ENCODE data around the gene DAD1.
"Not testable (repeated sequence)": the region's sequence is repeated elsewhere in the genome, so short reads cannot be mapped to it uniquely, and the experiment has no call there.

DAD1 gene

GRCh38 chr14:22547948-22548750 is 40.9 kb downstream of the DAD1 start:
- H3K27me3 ChIP-seq (ENCODE audit: control insufficient read depth in 1 of 2, insufficient read depth in 2 of 2, low read length in 2 of 2), result no peaks in the 10 kb centered on the region
- no peak overlapping the region for H3K9ac ChIP-seq (ENCODE audit: low read length)
- peaks cover 26% of the 10 kb centered on the region for H3K4me1 ChIP-seq (ENCODE audit: insufficient read depth, low read length)
- no peaks in the 10 kb centered on the region for H3K9me3 ChIP-seq (ENCODE audit: low read length)
- no peaks in the 10 kb centered on the region for H3K36me3 ChIP-seq (ENCODE audit: insufficient read depth, low read length)
- no peak overlapping the region for H3K4me3 ChIP-seq (ENCODE audit: low read depth in 1 of 2, low read length in 2 of 2)
- H3K27ac ChIP-seq (ENCODE audit: low read depth, low read length), result no peak overlapping the region

- Histone ChIP-seq H3K4me1 (ENCODE audit: insufficient read depth, low read length) (peaks cover 26% of the 10 kb centered on the region), H3K4me3 (ENCODE audit: low read depth in 1 of 2, low read length in 2 of 2) (no peak overlapping the region), H3K9me3 (ENCODE audit: low read length) (no peaks in the 10 kb centered on the region), H3K27ac (ENCODE audit: low read depth, low read length) (peak overlapping the region; percentile 23), H3K9ac (ENCODE audit: low read length) (no peak overlapping the region), H3K36me3 (ENCODE audit: insufficient read depth, low read length) (no peaks in the 10 kb centered on the region), H3K27me3 (ENCODE audit: control insufficient read depth in 1 of 2, insufficient read depth in 2 of 2, low read length in 2 of 2) (no peaks in the 10 kb centered on the region)
Observed at GRCh38 chr14:22547313-22547947, 41.6 kb downstream of the DAD1 start.

- Histone ChIP-seq H3K9me3 (ENCODE audit: low read length) (no peaks in the 10 kb centered on the region), H3K27me3 (ENCODE audit: control insufficient read depth in 1 of 2, insufficient read depth in 2 of 2, low read length in 2 of 2) (no peaks in the 10 kb centered on the region), H3K9ac (ENCODE audit: low read length) (no peak overlapping the region), H3K27ac (ENCODE audit: low read depth, low read length) (no peak overlapping the region), H3K4me1 (ENCODE audit: insufficient read depth, low read length) (peaks cover 26% of the 10 kb centered on the region), H3K4me3 (ENCODE audit: low read depth in 1 of 2, low read length in 2 of 2) (no peak overlapping the region), H3K36me3 (ENCODE audit: insufficient read depth, low read length) (no peaks in the 10 kb centered on the region)
Observed at GRCh38 chr14:22546722-22547071, 42.3 kb downstream of the DAD1 start.

GRCh38 chr14:22545842-22546721 is 42.9 kb downstream of the DAD1 start:
- Histone ChIP-seq H3K36me3 (ENCODE audit: insufficient read depth, low read length) (no peaks in the 10 kb centered on the region), H3K27ac (ENCODE audit: low read depth, low read length) (no peak overlapping the region), H3K9me3 (ENCODE audit: low read length) (no peaks in the 10 kb centered on the region), H3K27me3 (ENCODE audit: control insufficient read depth in 1 of 2, insufficient read depth in 2 of 2, low read length in 2 of 2) (no peaks in the 10 kb centered on the region), H3K9ac (ENCODE audit: low read length) (no peak overlapping the region), H3K4me3 (ENCODE audit: low read depth in 1 of 2, low read length in 2 of 2) (no peak overlapping the region), H3K4me1 (ENCODE audit: insufficient read depth, low read length) (peaks cover 26% of the 10 kb centered on the region)

- Histone ChIP-seq H3K9me3 (ENCODE audit: low read length) (no peaks in the 10 kb centered on the region), H3K4me3 (ENCODE audit: low read depth in 1 of 2, low read length in 2 of 2) (no peak overlapping the region), H3K36me3 (ENCODE audit: insufficient read depth, low read length) (no peaks in the 10 kb centered on the region), H3K9ac (ENCODE audit: low read length) (no peak overlapping the region), H3K27ac (ENCODE audit: low read depth, low read length) (no peak overlapping the region), H3K4me1 (ENCODE audit: insufficient read depth, low read length) (peaks cover 17% of the 10 kb centered on the region), H3K27me3 (ENCODE audit: control insufficient read depth in 1 of 2, insufficient read depth in 2 of 2, low read length in 2 of 2) (no peaks in the 10 kb centered on the region)
Observed at GRCh38 chr14:22544881-22545420, 44.1 kb downstream of the DAD1 start.

- no peaks in the 10 kb centered on the region for H3K36me3 ChIP-seq (ENCODE audit: insufficient read depth, low read length)
- H3K9ac ChIP-seq (ENCODE audit: low read length), result no peak overlapping the region
- H3K27me3 ChIP-seq (ENCODE audit: control insufficient read depth in 1 of 2, insufficient read depth in 2 of 2, low read length in 2 of 2), result no peaks in the 10 kb centered on the region
- H3K27ac ChIP-seq (ENCODE audit: low read depth, low read length), result no peak overlapping the region
- no peaks in the 10 kb centered on the region for H3K9me3 ChIP-seq (ENCODE audit: low read length)
- peaks cover 17% of the 10 kb centered on the region for H3K4me1 ChIP-seq (ENCODE audit: insufficient read depth, low read length)
- H3K4me3 ChIP-seq (ENCODE audit: low read depth in 1 of 2, low read length in 2 of 2), result no peak overlapping the region
Observed at GRCh38 chr14:22544406-22544805, 44.6 kb downstream of the DAD1 start.

- not testable (repeated sequence) for H3K9ac ChIP-seq (ENCODE audit: low read length); H3K4me3 ChIP-seq (ENCODE audit: low read depth in 1 of 2, low read length in 2 of 2); H3K36me3 ChIP-seq (ENCODE audit: insufficient read depth, low read length); H3K27ac ChIP-seq (ENCODE audit: low read depth, low read length); H3K27me3 ChIP-seq (ENCODE audit: control insufficient read depth in 1 of 2, insufficient read depth in 2 of 2, low read length in 2 of 2); H3K9me3 ChIP-seq (ENCODE audit: low read length)
- H3K4me1 ChIP-seq (ENCODE audit: insufficient read depth, low read length), result peaks cover 17% of the 10 kb centered on the region
Observed at GRCh38 chr14:22543570-22544357, 45.3 kb downstream of the DAD1 start.

GRCh38 chr14:22542360-22542759 is 46.7 kb downstream of the DAD1 start:
- Histone ChIP-seq H3K9me3 (ENCODE audit: low read length) (no peaks in the 10 kb centered on the region), H3K27me3 (ENCODE audit: control insufficient read depth in 1 of 2, insufficient read depth in 2 of 2, low read length in 2 of 2) (no peaks in the 10 kb centered on the region), H3K4me3 (ENCODE audit: low read depth in 1 of 2, low read length in 2 of 2) (no peak overlapping the region), H3K4me1 (ENCODE audit: insufficient read depth, low read length) (peaks cover 17% of the 10 kb centered on the region), H3K9ac (ENCODE audit: low read length) (no peak overlapping the region), H3K27ac (ENCODE audit: low read depth, low read length) (no peak overlapping the region), H3K36me3 (ENCODE audit: insufficient read depth, low read length) (no peaks in the 10 kb centered on the region)

- Histone ChIP-seq H3K9me3 (ENCODE audit: low read length) (no peaks in the 10 kb centered on the region), H3K27me3 (ENCODE audit: control insufficient read depth in 1 of 2, insufficient read depth in 2 of 2, low read length in 2 of 2) (no peaks in the 10 kb centered on the region)
Observed at GRCh38 chr14:22541721-22542120, 47.3 kb downstream of the DAD1 start.

GRCh38 chr14:22540811-22541360 is 48.1 kb downstream of the DAD1 start:
- Histone ChIP-seq H3K27me3 (ENCODE audit: control insufficient read depth in 1 of 2, insufficient read depth in 2 of 2, low read length in 2 of 2) (no peaks in the 10 kb centered on the region), H3K36me3 (ENCODE audit: insufficient read depth, low read length) (no peaks in the 10 kb centered on the region), H3K4me3 (ENCODE audit: low read depth in 1 of 2, low read length in 2 of 2) (no peak overlapping the region), H3K9ac (ENCODE audit: low read length) (no peak overlapping the region), H3K27ac (ENCODE audit: low read depth, low read length) (no peak overlapping the region), H3K4me1 (ENCODE audit: insufficient read depth, low read length) (peaks cover 15% of the 10 kb centered on the region), H3K9me3 (ENCODE audit: low read length) (no peaks in the 10 kb centered on the region)

More at GRCh38 chr14:22541721-22542120, 47.3 kb downstream of the DAD1 start:
- Histone ChIP-seq H3K4me1 (ENCODE audit: insufficient read depth, low read length) (peaks cover 17% of the 10 kb centered on the region), H3K27ac (ENCODE audit: low read depth, low read length) (no peak overlapping the region), H3K9ac (ENCODE audit: low read length) (no peak overlapping the region), H3K36me3 (ENCODE audit: insufficient read depth, low read length) (no peaks in the 10 kb centered on the region), H3K4me3 (ENCODE audit: low read depth in 1 of 2, low read length in 2 of 2) (no peak overlapping the region)
